Fibroblast of skin of right biceps (primary cell): ENCODE results near the gene DGCR2.

Source experiments
- DNase-seq: peaks from one replicate; pipeline ENCODE4 v3.0.0-alpha.2; 2013

DGCR2 gene

GRCh38 chr22:19143967-19144400 lies 21.8 kb upstream of the DGCR2 start:
- DNase-seq: no peak

GRCh38 chr22:19143212-19143611 lies 21.0 kb upstream of the DGCR2 start:
- no peak for DNase-seq

DNA sequence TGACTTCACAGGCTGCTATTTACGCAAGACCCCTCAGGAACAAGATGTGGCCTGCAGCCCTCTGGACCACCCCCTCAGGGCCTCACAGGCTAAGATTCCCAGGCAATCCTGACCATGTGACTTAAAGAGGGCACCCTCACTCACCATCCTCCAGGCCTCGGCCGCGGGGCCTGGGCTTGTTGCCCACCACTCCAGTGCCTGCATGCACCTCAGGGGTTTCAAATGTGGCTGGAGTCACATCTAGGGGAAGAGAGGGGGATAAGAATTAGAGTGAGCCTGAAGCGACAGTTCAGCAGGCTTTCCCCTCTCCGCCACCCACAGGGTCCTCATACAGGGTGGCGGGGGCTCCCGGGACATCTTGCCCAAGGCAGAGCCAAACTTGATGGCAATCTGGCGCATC lies 20.2 kb upstream of the DGCR2 start:
- DNase-seq: no peak

GRCh38 chr22:19139974-19140373 lies 17.8 kb upstream of the DGCR2 start:
- no peak for DNase-seq

GRCh38 chr22:19139001-19139356 lies 16.8 kb upstream of the DGCR2 start:
- no peak for DNase-seq

GRCh38 chr22:19138217-19139000 lies 16.2 kb upstream of the DGCR2 start:
- no peak for DNase-seq

GRCh38 chr22:19137384-19138216 lies 15.4 kb upstream of the DGCR2 start:
- no peak for DNase-seq

- DNase-seq: no peak
These were observed 14.7 kb upstream of the DGCR2 start for GRCh38 chr22:19136915-19137314.

DNA sequence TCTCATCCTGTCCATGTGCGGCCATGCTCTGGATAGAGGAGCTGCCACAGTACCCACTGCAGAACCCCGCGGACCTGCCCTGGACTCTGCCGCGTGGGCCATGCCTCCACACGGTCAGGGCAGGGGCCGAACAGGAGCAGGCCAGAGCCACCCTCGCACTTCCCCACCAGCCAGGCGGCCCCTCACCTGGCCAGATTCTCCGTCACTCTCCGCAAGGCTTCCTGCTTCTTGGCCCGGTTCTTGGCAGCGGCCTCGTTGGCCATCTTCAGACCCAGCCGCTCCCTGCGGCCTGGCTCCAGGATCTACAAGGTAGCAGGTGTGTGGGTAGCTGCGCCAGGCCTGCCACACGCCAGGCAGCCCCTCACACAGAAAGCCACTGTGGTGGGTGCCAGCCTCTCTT lies 12.7 kb upstream of the DGCR2 start:
- no peak for DNase-seq

DNA sequence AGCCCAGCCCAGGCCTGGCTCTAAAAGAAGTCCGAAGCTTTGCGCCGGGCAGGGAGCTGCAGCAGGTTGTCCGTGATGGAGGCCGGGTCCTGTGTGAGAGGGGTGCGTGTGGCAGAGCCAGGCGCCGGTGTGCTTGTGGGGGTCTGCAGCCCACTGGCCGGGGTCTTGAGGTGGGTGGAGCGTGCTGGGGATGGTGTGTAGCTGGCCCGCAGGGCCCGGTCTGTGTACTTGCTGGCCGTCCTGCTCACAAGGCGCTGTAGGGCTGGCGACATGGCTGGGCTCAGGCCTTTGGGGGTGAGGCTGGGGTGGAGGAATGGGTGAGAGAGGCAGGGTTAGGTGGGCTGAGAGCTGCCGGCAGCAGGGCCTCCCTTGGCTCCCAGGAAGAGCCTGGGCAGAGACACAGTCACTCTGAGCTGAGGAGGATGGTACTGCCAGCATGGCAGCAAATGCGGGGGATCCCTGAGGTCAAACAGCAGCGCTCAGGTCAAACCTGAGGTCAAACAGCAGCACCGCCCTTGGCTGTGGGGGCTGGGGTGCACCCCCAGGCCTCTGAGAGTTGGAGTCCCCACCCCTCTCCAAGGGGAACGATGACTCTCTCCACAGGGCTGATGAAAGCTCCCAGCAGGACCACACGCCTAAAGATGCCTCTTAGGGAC lies 12.1 kb upstream of the DGCR2 start:
- no peak for DNase-seq

GRCh38 chr22:19133561-19133960 lies 11.3 kb upstream of the DGCR2 start:
- DNase-seq: no peak

DNA sequence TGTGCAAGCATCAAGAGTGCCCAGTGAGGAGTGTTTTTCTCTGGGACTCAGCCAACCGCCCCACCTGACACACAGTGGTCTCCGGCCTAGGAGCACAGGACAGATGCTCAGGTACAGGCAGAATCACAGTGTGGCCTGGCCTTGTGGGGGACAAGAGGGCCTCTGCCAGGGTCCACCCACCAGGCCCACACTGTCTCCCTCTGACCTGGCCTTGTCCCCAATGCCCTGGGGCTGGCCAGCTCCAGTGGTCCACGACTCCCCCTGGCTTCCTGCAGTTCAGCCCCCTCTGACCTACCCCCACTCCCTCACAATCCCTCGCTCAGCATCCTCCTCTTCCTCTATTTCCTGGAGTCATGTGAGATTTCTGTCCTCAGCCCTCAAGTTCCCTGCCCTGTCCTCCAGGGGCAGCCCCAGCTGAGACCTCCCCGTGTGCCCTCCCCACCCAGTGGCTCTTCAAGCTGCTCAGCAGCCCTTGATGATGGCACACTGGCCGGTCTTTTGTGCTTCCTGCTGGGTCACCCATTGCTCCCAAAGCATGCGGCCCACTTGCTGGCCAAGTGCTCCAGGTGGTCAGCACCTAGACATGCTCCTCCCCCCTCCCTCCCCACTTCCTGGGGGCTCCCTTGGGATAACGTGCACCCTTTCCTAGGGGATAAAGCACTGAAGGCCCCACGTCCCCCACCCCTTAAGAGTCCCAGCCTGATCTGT lies 10.6 kb upstream of the DGCR2 start:
- no peak for DNase-seq

DNA sequence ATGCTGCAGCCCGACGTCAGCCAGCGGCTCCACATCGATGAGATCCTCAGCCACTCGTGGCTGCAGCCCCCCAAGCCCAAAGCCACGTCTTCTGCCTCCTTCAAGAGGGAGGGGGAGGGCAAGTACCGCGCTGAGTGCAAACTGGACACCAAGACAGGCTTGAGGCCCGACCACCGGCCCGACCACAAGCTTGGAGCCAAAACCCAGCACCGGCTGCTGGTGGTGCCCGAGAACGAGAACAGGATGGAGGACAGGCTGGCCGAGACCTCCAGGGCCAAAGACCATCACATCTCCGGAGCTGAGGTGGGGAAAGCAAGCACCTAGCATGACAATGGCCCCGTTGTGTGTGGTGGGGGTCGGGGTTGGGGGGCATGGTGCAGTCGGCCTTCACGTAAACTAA lies 9.9 kb upstream of the DGCR2 start:
- DNase-seq: no peak

DNA sequence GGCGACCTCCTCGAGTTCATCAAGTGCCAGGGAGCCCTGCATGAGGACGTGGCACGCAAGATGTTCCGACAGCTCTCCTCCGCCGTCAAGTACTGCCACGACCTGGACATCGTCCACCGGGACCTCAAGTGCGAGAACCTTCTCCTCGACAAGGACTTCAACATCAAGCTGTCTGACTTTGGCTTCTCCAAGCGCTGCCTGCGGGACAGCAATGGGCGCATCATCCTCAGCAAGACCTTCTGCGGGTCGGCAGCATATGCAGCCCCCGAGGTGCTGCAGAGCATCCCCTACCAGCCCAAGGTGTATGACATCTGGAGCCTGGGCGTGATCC lies 9.4 kb upstream of the DGCR2 start:
- DNase-seq: no peak

GRCh38 chr22:19130959-19131684 lies 8.9 kb upstream of the DGCR2 start, which contains the start of gene TSSK2:
Gene TSSK2, plus strand, starts transcription at chr22:19131308. Its CDS starts 92 bp downstream, at chr22:19131400.
- no peak for DNase-seq

DNA sequence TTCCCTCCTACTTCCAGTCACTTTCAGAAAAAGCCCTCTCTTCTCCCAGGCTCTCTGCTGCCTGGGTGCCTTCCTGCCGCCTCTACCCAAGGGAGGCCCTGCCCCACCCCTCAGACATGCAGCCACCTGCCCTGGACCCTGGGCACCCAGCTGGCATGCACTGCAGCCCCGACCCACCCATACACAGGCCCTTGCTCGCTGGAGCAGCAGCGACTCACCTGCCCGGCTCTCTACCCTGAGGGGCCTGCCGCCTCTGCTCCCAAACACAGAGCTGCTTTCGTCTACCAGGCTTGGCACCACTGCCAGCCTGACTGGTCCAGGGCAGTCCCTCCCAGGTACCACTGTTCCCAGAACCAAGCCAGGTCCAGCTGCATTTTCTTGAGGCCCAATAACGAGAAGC lies 7.7 kb upstream of the DGCR2 start:
- DNase-seq: no peak

- no peak for DNase-seq
These were observed 6.9 kb upstream of the DGCR2 start for GRCh38 chr22:19128946-19129727.

GRCh38 chr22:19128009-19128401 lies 5.8 kb upstream of the DGCR2 start:
- no peak for DNase-seq

- DNase-seq: no peak
These were observed 5.3 kb upstream of the DGCR2 start for GRCh38 chr22:19127329-19128008.

GRCh38 chr22:19126309-19127273 lies 4.4 kb upstream of the DGCR2 start:
- DNase-seq: no peak
